Endothelial cell of umbilical vein (primary cell): ENCODE data around the gene RBPJ. TPM values are rescaled to one million over a fixed set of nuclear protein-coding genes. Genes with fewer than 3 reads are reported as not detected.

Experiments used
- BruUV-seq: library from RNA; stranded (reverse); fragments of 400-500 nt; replicated peaks from 2 replicates; lab custom pipeline; 2021; lab: Mats Ljungman, UMichigan
- CTCF ChIA-PET: fragments of 300-600, 350-600 bp; sonication (Branson Sonifier 250); formaldehyde crosslinking; loops from one replicate; lab custom pipeline; 2021; ENCODE audit warnings: antibody characterized with exemption, inconsistent platforms; lab: Charles Lee
- POLR2A ChIA-PET: fragments of 300-600, 350-600 bp; sonication (Branson Sonifier 250); formaldehyde crosslinking; loops from one replicate; lab custom pipeline; 2021; ENCODE audit warnings: antibody characterized with exemption, inconsistent platforms; lab: Charles Lee
- DNase-seq: peaks from one replicate; pipeline ENCODE4 v3.0.0-alpha.2; 2011; ENCODE audit warnings: low read depth, low spot score
- FAIRE-seq: peaks from 2 replicates; lab custom pipeline; 2011; peaks lifted over from hg19 to GRCh38; lab: Jason Lieb, UNC
- H2AFZ ChIP-seq: 2 replicates; pipeline ENCODE4 v1.6.0; 2012; ENCODE audit warnings: low read depth, low read length, control low read depth, inconsistent platforms
- H3K27ac ChIP-seq: 2 replicates; pipeline ENCODE4 v1.5.1; 2011; ENCODE audit warnings: low read depth, mild to moderate bottlenecking, control low read depth, low read length, moderate library complexity; ENCODE audit not compliant: insufficient read depth
- H3K27me3 ChIP-seq, 2 experiments: 2 replicates each; pipeline versions ENCODE4 v1.6.0 to v1.6.1; 2011; ENCODE audit warnings: low read length in 2 of 2, mixed read lengths in 1 of 2; ENCODE audit not compliant: control insufficient read depth in 2 of 2, insufficient read depth in 2 of 2
- H3K36me3 ChIP-seq, 2 experiments: 2 replicates in 1 of 2; 3 replicates in 1 of 2; pipeline ENCODE4 v1.5.1; 2011; ENCODE audit warnings: low read length in 2 of 2, mild to moderate bottlenecking in 1 of 2, moderate library complexity in 1 of 2; ENCODE audit not compliant: control insufficient read depth in 2 of 2, insufficient read depth in 2 of 2; ENCODE audit errors: extremely low read depth in 1 of 2
- H3K4me1 ChIP-seq: 3 replicates; pipeline ENCODE4 v1.5.1; 2011; ENCODE audit warnings: mild to moderate bottlenecking, low read length; ENCODE audit not compliant: control insufficient read depth, insufficient read depth; ENCODE audit errors: extremely low read depth
- H3K4me2 ChIP-seq: 2 replicates; pipeline ENCODE4 v1.6.1; 2011; ENCODE audit warnings: low read length, control low read depth, mixed read lengths; ENCODE audit not compliant: insufficient read depth
- H3K4me3 ChIP-seq, 3 experiments: fragments of 200-600 bp in 1 of 3; sonication (generic), shearing (Covaris generic) in 1 of 3; replicated peaks in 1 of 3; 2 replicates each; pipeline ENCODE4 v1.5.1; 2011 to 2016; ENCODE audit warnings: control low read depth in 3 of 3, low read length in 3 of 3, mild to moderate bottlenecking in 2 of 3, inconsistent platforms in 1 of 3, low read depth in 1 of 3, moderate library complexity in 1 of 3; ENCODE audit not compliant: insufficient read depth in 1 of 3
- H3K79me2 ChIP-seq: 2 replicates; pipeline ENCODE4 v1.6.0; 2012; ENCODE audit warnings: low read length, inconsistent platforms; ENCODE audit not compliant: control insufficient read depth, insufficient read depth
- H3K9ac ChIP-seq: replicated peaks from 2 replicates; pipeline ENCODE3; 2011; ENCODE audit warnings: low read length, control low read depth; ENCODE audit not compliant: insufficient read depth; ENCODE audit errors: extremely low read depth
- H3K9me1 ChIP-seq: replicated peaks from 3 replicates; pipeline ENCODE4 v1.6.0; 2011; ENCODE audit warnings: mild to moderate bottlenecking, low read length; ENCODE audit not compliant: control insufficient read depth, insufficient read depth; ENCODE audit errors: extremely low read depth
- H3K9me3 ChIP-seq: replicated peaks from 2 replicates; pipeline ENCODE4 v1.5.1; 2012; ENCODE audit warnings: low read length, inconsistent platforms; ENCODE audit not compliant: control insufficient read depth, insufficient read depth
- H4K20me1 ChIP-seq: replicated peaks from 2 replicates; pipeline ENCODE3; 2011; ENCODE audit warnings: mild to moderate bottlenecking, low read length; ENCODE audit not compliant: control insufficient read depth, insufficient read depth; ENCODE audit errors: extremely low read depth
- CTCF ChIP-seq, 2 donors: IDR thresholded peaks; 1 replicate in 1 of 2; 2 replicates in 1 of 2; pipeline ENCODE4 v1.5.1; 2011; ENCODE audit warnings: low read length in 2 of 2, mild to moderate bottlenecking in 2 of 2, moderate library complexity in 2 of 2, control low read depth in 1 of 2, inconsistent platforms in 1 of 2, low read depth in 1 of 2; ENCODE audit not compliant: insufficient read depth in 1 of 2; ENCODE audit errors: extremely low read depth in 1 of 2
- EZH2 ChIP-seq: IDR thresholded peaks from 2 replicates; pipeline ENCODE4 v1.6.1; 2012; ENCODE audit warnings: borderline replicate concordance, low read depth, mild to moderate bottlenecking, moderate library complexity, low read length, inconsistent platforms; ENCODE audit not compliant: severe bottlenecking
- FOS ChIP-seq: IDR thresholded peaks from 2 replicates; pipeline ENCODE4 v1.6.1; 2011; ENCODE audit warnings: mild to moderate bottlenecking, low read length, moderate library complexity, borderline replicate concordance; ENCODE audit not compliant: insufficient read depth
- GATA2 ChIP-seq: IDR thresholded peaks from 2 replicates; pipeline ENCODE4 v1.7.0; 2011; ENCODE audit warnings: low read depth, mild to moderate bottlenecking, moderate library complexity, mixed read lengths, low read length; ENCODE audit not compliant: insufficient read length, insufficient read depth
- JUN ChIP-seq: IDR thresholded peaks from 2 replicates; pipeline ENCODE4 v1.6.1; 2011; ENCODE audit warnings: borderline replicate concordance, low read depth; ENCODE audit not compliant: insufficient read length, insufficient read depth
- MYC ChIP-seq: IDR thresholded peaks from one replicate; pipeline ENCODE4 v1.6.1; 2011; ENCODE audit warnings: mild to moderate bottlenecking, low read depth, low read length
- POLR2A ChIP-seq: IDR thresholded peaks from 2 replicates; pipeline ENCODE4 v1.6.1; 2012; ENCODE audit warnings: low read depth, mild to moderate bottlenecking, control low read depth, low read length
- POLR2AphosphoS5 ChIP-seq: IDR thresholded peaks from 2 replicates; pipeline ENCODE4 v1.6.1; 2012; ENCODE audit warnings: low read depth, mild to moderate bottlenecking, control low read depth, low read length, moderate library complexity; ENCODE audit not compliant: insufficient read depth
- dilution Hi-C: fragments of 300-500 bp; cut with MboI; formaldehyde crosslinking; loops from one replicate; pipeline ENCODE4 v1.15.0; 2019; ENCODE audit warnings: low sequenced_read_pairs; ENCODE audit not compliant: extremely low pct_ligation_motif_present
- intact Hi-C: fragments of 100-400 bp; cut with micrococcal nuclease; formaldehyde crosslinking; loops from one replicate; pipeline ENCODE4 v1.10.0; 2022
- polyA plus RNA-seq, 4 experiments: library from polyadenylated mRNA; depleted of rRNA in 3 of 4; stranded (reverse) in 3 of 4; unstranded in 1 of 4; fragments of >200 nt; gene quantifications; 2 replicates each; pipeline versions ENCODE4 v1.2.1 to v1.2.3, GENCODE V29; 2011 to 2012; ENCODE audit warnings: missing spikeins in 1 of 4
- total RNA-seq: library from RNA; stranded (reverse); gene quantifications from 2 replicates; pipeline ENCODE4 v1.2.3, GENCODE V29; 2021
- TF ChIP-seq, protein P1 (sequence below): IDR thresholded peaks from 2 replicates; pipeline ENCODE4 v1.6.1; 2011; ENCODE audit not compliant: insufficient read depth, insufficient read length

Gene RBPJ
- total and polyA plus RNA-seq, 2 donors (not counting 3 experiments of a cell fraction or from before 2014, with no cell fraction given) = 17.0 to 42.9 TPM

- Histone ChIP-seq H3K79me2 (no peaks in the 10 kb centered on the region), H2AFZ (no peak overlapping the region), H3K27ac (no peak overlapping the region), H3K27me3 (peaks cover 0 to 4% of the 10 kb centered on the region in 2 experiments), H3K4me2 (no peak overlapping the region), H3K9me1 (no peaks in the 10 kb centered on the region), H4K20me1 (no peaks in the 10 kb centered on the region), H3K4me3 (no peak overlapping the region), H3K4me1 (no peaks in the 10 kb centered on the region), H3K9ac (no peak overlapping the region), H3K9me3 (no peaks in the 10 kb centered on the region), H3K36me3 (no peaks in the 10 kb centered on the region)
- intact Hi-C loops = no loop called here
- BruUV-seq = no TSS peak
- no peak for TF ChIP-seq MYC
- TF ChIP-seq CTCF (IDR thresholded peaks at IDR 0.05; ENCODE audit: extremely low read depth in 1 of 2, insufficient read depth in 1 of 2, low read depth in 1 of 2, low read length in 2 of 2) = no peak
- no peak for TF ChIP-seq EZH2
- TF ChIP-seq, protein P1, sequence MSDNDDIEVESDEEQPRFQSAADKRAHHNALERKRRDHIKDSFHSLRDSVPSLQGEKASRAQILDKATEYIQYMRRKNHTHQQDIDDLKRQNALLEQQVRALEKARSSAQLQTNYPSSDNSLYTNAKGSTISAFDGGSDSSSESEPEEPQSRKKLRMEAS = no peak
- no peak for TF ChIP-seq POLR2AphosphoS5
- TF ChIP-seq POLR2A = no peak
- TF ChIP-seq GATA2 = no peak
- TF ChIP-seq FOS = no peak
- TF ChIP-seq JUN = no peak
- peak; percentile 6 for DNase-seq
- CTCF ChIA-PET = no interaction called here
- no peak for FAIRE-seq
- POLR2A ChIA-PET = no interaction called here
- dilution Hi-C loops = no loop called here
Measured at GRCh38 chr4:26298198-26298947, 22.4 kb upstream of the RBPJ start.
